ENCODE data around the gene MRPS5.

Gene MRPS5

DNA sequence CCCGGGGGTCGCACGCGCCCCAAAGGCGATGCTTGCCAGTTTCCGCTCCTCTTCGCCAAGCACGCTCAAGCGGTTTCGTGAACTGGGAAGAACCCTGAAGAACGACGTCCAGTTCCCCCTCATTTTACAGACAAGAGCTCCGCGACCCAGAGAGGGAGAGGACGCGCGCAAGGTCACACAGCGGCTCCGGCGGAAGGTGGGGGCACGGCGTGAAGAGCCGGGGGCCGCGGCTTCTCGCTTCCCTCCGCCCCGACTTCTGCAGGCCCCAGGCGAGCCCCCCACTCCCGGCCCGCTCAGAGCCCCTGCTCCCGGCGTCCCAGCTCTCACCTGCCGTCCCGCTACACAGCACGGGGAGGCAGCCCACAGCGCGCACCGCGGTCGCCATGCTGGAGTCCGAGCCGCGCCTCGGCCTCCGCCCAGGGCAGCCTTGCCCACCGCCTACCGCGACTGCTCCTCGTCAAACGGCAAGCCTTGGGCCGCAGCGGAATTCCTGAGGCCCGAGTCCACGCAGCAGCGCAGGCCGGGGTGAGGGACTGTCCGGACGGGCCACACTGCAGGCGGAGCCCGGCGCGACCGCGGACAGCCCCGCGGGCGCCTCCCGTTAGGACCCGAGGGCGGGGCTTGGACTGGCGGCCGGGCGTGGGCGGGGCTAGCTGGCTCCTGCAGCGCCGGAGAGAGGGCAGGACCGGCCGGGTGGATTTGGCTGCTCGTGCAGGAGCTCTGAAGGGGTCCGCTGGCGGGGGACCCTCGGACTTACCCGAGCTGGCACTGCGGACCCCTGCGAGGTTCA is at the start of gene MRPS5:
Gene MRPS5, minus strand, starts transcription at position 402 of the 790 bp plus-strand sequence. Its CDS starts 17 bp downstream, at position 385.
- Mint-ChIP-seq H3K4me3 (peak within 1 kb of the TSS; percentile 95), H3K9me3 (ENCODE audit: low read depth) (no peaks in the 10 kb centered on the region), H3K27me3 (no peaks in the 10 kb centered on the region), H3K27ac (peak within 1 kb of the TSS; percentile 96), H3K36me3 (no peaks in the 10 kb centered on the region), H3K4me1 (ENCODE audit: low read depth) (peaks cover 45% of the 10 kb centered on the region)

DNA sequence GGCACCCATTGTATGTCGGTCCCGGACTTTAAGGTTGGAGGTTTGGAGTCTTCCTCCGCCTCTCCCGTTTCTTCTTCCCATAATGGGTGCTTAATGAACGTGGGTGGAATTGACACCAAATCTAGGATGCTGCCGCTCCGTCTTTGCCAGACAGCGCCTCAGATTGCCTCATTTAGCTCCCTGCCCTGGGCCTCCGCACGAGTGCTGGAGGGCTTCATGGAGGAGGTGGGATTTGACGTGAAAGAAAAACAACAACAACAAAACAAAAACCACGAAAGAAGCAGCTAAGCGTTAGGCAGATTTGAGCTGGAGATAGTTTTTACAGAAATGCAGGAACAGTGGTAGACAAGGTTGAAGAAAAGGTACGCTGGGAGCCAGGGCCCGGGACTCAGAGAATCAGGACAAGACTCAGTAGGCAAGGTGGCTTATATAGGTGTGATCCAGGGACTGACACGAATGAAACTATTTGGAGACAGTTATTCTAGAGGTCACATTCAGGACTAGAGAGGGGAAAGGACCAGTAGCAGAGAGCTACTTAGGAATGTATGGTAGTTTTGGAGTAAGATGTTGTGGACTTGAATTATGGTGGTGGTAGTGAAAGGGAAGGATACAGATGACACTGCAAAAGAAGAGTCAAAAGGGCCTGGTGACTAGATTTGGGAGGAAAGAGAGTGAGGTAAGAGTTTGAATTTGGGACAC is 44.6 kb upstream of the MRPS5 start:
- no peaks in the 10 kb centered on the region for H3K27me3 Mint-ChIP-seq
- H3K9me3 Mint-ChIP-seq (ENCODE audit: low read depth), result no peaks in the 10 kb centered on the region
- peaks cover 39% of the 10 kb centered on the region for H3K4me1 Mint-ChIP-seq (ENCODE audit: low read depth)
- H3K4me3 Mint-ChIP-seq, result peak overlapping the region; percentile 99
- H3K27ac Mint-ChIP-seq, result peak overlapping the region; percentile 97
- peaks cover 4% of the 10 kb centered on the region for H3K36me3 Mint-ChIP-seq

DNA sequence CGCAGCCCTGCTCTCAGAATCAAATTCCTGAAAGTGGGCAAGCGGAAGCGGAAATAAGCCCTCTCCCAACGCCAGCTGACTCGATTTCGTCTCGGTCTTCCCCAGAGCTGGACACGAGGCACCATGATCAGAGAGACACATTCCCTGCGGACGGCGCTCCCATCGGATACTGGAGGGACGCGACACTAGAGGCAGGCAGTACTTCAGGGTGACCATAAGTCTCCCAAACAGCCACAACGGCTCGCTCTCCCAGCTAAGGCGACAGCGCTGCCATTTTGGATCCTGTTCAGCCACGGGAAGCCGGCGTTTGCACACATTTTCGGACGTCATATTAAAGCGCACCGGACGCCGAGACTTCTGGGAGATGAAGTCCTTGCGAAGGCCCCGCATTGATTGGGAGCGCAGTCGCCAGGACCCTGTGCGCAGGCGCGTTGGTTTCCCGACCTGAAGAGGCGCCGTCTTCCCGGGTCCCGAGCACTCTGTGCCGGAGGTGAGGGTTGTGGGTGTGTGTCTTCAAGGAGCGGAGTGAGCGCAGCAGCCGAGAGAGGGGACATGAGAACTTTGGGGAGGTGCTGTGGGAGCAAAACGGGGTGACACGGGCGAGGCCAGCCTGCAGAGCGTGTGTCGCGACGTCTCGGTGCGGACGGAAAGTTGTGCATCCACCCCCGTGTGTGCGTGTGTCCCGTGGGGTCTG is 43.9 kb upstream of the MRPS5 start, which contains the start of gene ZNF2:
Gene ZNF2, plus strand, starts transcription at position 439 of the 694 bp plus-strand sequence. CDS start 10,418 bp downstream, outside the sequence.
- Mint-ChIP-seq H3K36me3 (peaks cover 4% of the 10 kb centered on the region), H3K27me3 (no peaks in the 10 kb centered on the region), H3K27ac (peak within 1 kb of the TSS; percentile 97), H3K4me1 (ENCODE audit: low read depth) (peaks cover 42% of the 10 kb centered on the region), H3K4me3 (peak within 1 kb of the TSS; percentile 99), H3K9me3 (ENCODE audit: low read depth) (no peaks in the 10 kb centered on the region)

DNA sequence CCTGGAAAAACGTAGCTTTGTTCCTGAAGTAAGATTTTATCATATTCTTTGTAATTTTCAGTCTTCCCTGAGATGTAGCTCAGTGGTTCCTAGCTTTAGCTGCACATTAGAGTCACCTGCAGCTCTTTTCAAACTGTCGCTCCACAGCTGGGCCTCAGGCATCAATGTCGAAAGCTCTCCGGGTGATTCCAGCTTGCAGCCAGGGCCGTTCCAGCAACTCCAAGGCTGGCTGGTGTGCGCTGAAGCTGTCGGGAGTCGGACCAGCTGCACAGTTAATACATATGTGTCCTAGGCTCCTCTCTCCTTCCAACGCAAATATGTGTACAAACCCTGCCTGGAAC is 43.4 kb upstream of the MRPS5 start:
- Mint-ChIP-seq H3K27me3 (no peaks in the 10 kb centered on the region), H3K4me3 (peak overlapping the region; percentile 99), H3K27ac (peak overlapping the region; percentile 97), H3K9me3 (ENCODE audit: low read depth) (no peaks in the 10 kb centered on the region), H3K4me1 (ENCODE audit: low read depth) (peaks cover 47% of the 10 kb centered on the region), H3K36me3 (peaks cover 4% of the 10 kb centered on the region)

DNA sequence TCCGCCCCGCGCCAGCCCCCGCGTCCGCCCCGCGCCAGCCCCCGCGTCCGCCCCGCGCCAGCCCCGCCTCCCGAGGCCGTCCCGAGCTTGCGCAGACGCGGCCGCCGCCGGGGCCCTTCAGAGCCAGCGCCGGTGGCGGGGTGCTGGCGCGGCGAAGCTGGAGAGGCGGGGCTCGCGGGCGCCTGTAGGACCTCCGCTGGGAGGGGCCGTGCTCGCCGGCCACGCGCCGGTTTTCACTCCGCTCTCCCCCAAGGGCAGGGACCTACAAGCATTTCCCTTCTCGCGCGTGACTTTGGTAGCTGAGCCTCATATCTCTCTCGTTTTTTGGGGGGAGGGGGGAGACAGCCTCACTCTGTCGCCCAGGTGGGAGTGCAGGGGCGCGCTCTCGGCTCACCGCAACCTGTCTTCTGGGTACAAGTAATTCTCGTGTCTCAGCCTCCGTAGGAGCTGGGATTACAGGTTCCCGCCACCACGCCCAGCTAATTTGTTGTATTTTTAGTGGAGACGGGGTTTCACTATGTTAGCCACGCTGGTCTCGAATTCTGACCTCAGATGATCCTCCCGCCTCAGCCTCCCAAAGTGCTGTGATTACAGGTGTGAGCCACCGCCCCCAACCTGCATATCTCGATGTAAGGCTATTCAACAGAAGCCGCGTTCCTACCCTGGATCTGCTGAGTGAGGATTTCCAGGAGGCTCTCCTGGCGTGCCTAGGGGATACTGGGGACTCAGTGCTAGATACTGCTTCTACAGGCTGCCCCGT is 38.3 kb upstream of the MRPS5 start, which contains the start of gene ZNF514:
Gene ZNF514, minus strand, starts transcription at position 159 of the 760 bp plus-strand sequence. CDS start 6,595 bp downstream, outside the sequence.
- Mint-ChIP-seq H3K36me3 (peaks cover 20% of the 10 kb centered on the region), H3K4me3 (peak within 1 kb of the TSS; percentile 89), H3K27ac (peak within 1 kb of the TSS; percentile 81), H3K9me3 (ENCODE audit: low read depth) (peaks cover 4% of the 10 kb centered on the region), H3K4me1 (ENCODE audit: low read depth) (peaks cover 28% of the 10 kb centered on the region), H3K27me3 (no peaks in the 10 kb centered on the region)

DNA sequence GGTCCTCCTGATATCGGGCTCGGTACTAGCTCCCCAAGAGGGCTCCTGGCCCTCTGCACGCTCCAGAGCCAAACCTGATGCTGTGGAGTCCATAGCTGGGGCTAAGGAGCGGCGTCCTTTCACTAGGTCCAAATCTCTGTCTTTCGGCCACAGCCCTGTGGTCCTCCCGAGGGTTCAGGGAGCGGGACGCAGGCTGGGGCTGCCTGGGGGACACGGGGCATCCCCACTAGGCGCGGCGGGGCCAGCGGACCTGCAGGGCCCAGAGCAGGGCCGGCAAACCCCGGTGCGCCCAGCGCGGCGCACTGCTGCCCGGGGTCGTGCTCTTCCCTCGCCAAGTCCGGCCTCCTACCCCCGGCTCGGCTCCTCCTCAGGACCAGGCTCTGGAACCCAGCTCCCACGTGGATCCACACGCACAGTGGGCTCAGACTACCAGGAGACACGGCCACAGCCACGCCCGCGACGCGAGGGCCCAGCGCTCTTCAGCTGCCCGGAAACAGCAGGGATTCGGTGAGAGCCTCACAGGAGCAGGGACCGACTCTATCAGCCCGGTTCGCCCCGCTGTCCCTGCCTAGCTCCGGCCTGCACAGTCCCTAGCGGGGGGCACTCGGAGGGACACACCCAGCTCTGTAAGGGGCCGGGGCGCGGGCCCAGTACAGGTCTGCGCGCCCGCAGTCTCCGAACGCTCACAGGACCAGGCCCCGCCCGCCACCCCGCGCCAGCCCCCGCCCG is 37.4 kb upstream of the MRPS5 start:
- peaks cover 9% of the 10 kb centered on the region for H3K9me3 Mint-ChIP-seq (ENCODE audit: low read depth)
- H3K36me3 Mint-ChIP-seq, result peaks cover 25% of the 10 kb centered on the region
- peak overlapping the region; percentile 79 for H3K4me3 Mint-ChIP-seq
- H3K4me1 Mint-ChIP-seq (ENCODE audit: low read depth), result peaks cover 22% of the 10 kb centered on the region
- H3K27ac Mint-ChIP-seq, result no peak overlapping the region
- no peaks in the 10 kb centered on the region for H3K27me3 Mint-ChIP-seq

DNA sequence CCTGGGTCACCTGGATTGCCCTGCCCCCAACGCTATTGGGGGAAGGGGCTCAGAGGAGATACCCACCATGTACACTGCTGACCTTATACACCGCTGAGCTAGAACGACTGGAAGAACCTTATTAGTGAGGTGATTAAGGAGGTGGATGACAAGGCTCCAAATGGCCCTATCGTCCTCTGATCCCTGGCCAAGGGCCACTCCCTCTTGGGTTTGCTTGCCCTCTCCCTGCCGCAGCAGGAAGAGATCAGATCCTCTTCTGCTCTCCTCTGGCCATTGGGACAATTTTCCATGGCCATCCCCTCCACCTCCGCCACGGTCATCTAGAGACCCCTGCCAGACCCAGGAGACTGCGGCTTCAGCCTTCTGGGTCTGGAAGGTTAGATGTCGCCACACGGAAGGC is 36.8 kb upstream of the MRPS5 start:
- H3K4me1 Mint-ChIP-seq (ENCODE audit: low read depth), result peaks cover 19% of the 10 kb centered on the region
- no peaks in the 10 kb centered on the region for H3K27me3 Mint-ChIP-seq
- H3K4me3 Mint-ChIP-seq, result peak overlapping the region; percentile 79
- peak overlapping the region; percentile 46 for H3K27ac Mint-ChIP-seq
- H3K9me3 Mint-ChIP-seq (ENCODE audit: low read depth), result peaks cover 15% of the 10 kb centered on the region
- H3K36me3 Mint-ChIP-seq, result peaks cover 31% of the 10 kb centered on the region

DNA sequence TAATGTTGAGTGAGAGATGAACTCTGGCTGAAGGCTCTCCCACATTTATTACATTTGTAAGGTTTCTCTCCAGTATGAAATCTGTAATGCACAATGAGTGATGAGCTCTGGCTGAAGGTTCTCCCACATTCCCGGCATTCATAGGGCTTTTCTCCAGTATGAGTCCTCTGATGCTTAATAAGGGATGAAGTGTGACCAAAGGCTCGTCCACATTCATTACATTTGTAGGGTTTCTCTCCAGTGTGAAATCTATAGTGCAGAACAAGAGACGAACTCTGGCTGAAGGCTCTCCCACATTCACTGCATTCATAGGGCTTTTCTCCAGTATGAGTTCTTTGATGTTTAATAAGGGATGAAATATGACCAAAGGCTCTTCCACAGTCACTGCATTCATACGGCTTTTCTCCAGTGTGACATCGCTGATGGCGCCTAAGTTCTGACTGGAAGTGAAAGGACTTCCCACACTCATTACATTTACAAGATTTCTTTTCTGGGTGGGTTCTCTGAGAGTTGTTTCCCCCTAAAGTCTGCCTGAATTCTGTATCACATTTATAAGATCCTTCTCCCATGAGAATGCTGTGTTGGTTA is 27.9 kb upstream of the MRPS5 start:
- no peak overlapping the region for H3K27ac Mint-ChIP-seq
- H3K9me3 Mint-ChIP-seq (ENCODE audit: low read depth), result peaks cover 42% of the 10 kb centered on the region
- H3K36me3 Mint-ChIP-seq, result peaks cover 76% of the 10 kb centered on the region
- no peaks in the 10 kb centered on the region for H3K27me3 Mint-ChIP-seq
- no peaks in the 10 kb centered on the region for H3K4me1 Mint-ChIP-seq (ENCODE audit: low read depth)
- H3K4me3 Mint-ChIP-seq, result no peak overlapping the region

DNA sequence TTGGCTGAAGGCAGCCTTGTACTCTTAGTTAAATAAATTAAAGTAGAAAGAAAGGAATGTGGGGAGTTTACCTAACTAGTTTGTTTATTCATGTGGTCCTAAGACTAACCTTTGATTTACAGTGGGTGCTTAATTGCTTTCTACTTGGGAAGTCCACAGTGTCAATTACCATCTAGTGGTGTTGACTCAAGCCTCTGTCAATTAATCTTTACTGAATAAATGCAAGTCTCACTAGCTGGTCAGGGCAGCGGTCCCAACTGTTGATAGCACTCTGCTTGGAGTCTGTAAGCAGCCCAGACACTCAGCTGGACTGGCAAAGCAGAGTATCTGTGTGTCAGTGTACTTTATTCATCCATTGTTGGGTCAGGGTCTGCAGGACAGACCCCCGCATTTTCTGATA is 22.2 kb upstream of the MRPS5 start:
- Mint-ChIP-seq H3K9me3 (ENCODE audit: low read depth) (peaks cover 37% of the 10 kb centered on the region), H3K27me3 (no peaks in the 10 kb centered on the region), H3K27ac (no peak overlapping the region), H3K36me3 (peaks cover 54% of the 10 kb centered on the region), H3K4me1 (ENCODE audit: low read depth) (no peaks in the 10 kb centered on the region), H3K4me3 (no peak overlapping the region)

DNA sequence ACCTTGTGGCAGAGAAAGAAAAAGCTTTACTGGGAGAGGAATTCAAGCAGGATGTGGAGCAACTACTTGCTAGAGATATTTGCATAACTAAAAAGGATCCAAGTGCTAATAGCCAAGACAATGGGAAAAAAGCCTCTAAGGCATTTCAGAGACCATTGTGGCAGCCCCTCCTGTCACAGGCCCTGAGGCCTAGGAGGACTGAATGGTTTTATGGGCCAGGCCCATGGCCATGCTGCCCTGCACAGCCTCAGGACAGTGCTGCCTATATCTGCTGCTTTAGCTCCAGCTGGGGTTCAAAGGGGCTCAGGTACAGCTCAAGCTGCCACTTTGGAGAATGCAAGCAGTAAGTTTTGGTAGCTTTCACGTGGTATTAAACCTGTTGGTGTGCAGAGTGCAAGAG is 17.1 kb upstream of the MRPS5 start:
- H3K9me3 Mint-ChIP-seq (ENCODE audit: low read depth), result peaks cover 41% of the 10 kb centered on the region

DNA sequence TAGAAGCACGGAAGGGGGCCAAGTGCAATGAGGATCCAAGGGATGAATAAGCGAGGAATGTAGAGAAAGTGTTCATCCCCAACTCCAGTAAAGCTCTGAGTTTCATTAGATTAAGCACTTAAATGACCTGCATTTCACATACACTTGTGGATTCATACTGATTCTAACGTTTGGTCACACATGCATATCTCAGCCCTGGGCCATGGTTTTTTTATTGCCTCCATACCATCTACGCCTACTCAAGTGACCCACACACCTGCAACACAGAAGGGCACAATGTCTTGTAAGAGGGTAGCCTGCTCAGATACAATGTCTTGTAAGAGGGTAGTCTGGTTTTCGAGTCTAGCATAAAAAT is 566 bp upstream of the MRPS5 start:
- H3K9me3 Mint-ChIP-seq (ENCODE audit: low read depth), result no peaks in the 10 kb centered on the region
- H3K4me1 Mint-ChIP-seq (ENCODE audit: low read depth), result peaks cover 44% of the 10 kb centered on the region
- peak overlapping the region; percentile 96 for H3K27ac Mint-ChIP-seq
- H3K4me3 Mint-ChIP-seq, result peak overlapping the region; percentile 95
- H3K36me3 Mint-ChIP-seq, result no peaks in the 10 kb centered on the region
- H3K27me3 Mint-ChIP-seq, result no peaks in the 10 kb centered on the region

More for the DNA sequence above, 17.1 kb upstream of the MRPS5 start:
- Mint-ChIP-seq H3K4me3 (no peak overlapping the region), H3K36me3 (peaks cover 41% of the 10 kb centered on the region), H3K27me3 (no peaks in the 10 kb centered on the region), H3K4me1 (ENCODE audit: low read depth) (no peaks in the 10 kb centered on the region), H3K27ac (no peak overlapping the region)

DNA sequence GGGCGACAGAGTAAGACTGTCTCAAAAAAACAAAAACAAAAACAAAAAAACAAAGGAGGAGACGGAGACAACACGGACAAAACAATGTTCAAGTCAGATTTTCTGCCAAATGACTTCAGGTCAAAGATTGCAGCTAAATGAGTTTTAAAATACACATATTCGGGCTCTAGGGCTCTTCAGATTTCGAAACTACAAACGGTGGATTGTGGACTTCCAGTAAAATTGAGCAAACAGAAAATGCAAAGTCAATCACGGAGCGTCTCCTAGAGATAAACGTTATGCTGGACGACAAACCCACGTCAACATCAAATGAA is 558 bp downstream of the MRPS5 start:
- Mint-ChIP-seq H3K27ac (peak overlapping the region; percentile 96), H3K9me3 (ENCODE audit: low read depth) (no peaks in the 10 kb centered on the region), H3K27me3 (no peaks in the 10 kb centered on the region), H3K4me1 (ENCODE audit: low read depth) (peaks cover 45% of the 10 kb centered on the region), H3K4me3 (peak overlapping the region; percentile 95), H3K36me3 (no peaks in the 10 kb centered on the region)

DNA sequence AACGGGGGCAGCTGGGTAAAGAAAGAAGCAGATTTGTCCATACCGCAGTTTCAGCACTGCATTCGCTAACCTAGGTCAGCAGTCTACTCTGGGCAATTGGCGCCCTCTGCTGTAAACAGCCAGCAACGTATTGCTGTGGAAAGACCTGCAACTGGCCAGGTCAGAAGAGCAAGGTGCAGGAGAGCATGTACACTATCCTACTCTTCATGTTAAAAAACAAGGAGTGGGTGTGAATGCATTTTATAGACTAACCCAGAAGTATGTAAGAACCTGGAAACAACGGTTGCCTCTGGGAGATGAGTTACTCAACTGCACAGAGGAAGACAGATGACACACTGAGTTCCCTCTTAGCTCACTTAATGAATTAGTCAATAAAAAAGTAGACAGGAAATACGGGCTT is 6.2 kb downstream of the MRPS5 start:
- Mint-ChIP-seq H3K27me3 (no peaks in the 10 kb centered on the region), H3K4me1 (ENCODE audit: low read depth) (peaks cover 42% of the 10 kb centered on the region), H3K27ac (peak overlapping the region; percentile 16), H3K36me3 (peaks cover 5% of the 10 kb centered on the region), H3K4me3 (peak overlapping the region; percentile 35), H3K9me3 (ENCODE audit: low read depth) (no peaks in the 10 kb centered on the region)

DNA sequence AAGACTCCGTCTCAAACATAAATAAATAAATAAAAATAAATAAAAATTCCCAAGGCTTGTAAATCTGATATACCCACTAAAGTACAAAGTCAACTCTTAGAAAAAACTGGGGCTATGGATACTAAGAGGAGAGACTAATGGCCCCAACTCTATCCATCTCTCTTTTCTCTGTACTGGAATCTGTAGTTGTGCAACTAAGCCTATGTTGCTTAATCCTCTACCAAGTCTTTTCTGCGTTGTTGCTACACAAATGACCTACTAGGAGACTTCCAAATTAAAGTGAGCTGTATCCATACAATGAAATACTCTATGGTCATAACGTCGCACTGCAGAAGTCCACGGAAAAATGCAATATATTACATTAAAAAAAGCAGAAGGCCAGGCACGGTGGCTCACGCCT is 8.1 kb downstream of the MRPS5 start:
- Mint-ChIP-seq H3K36me3 (peaks cover 10% of the 10 kb centered on the region), H3K4me1 (ENCODE audit: low read depth) (peaks cover 23% of the 10 kb centered on the region), H3K27ac (no peak overlapping the region), H3K9me3 (ENCODE audit: low read depth) (no peaks in the 10 kb centered on the region), H3K4me3 (no peak overlapping the region), H3K27me3 (no peaks in the 10 kb centered on the region)

All from activated naive CD8-positive, alpha-beta T cell (primary cell).